ENCODE data around the gene MIOX.

- TF ChIP-seq EP300 (IDR thresholded peaks at IDR 0.05; ENCODE audit: borderline replicate concordance) (no peak), REST (IDR thresholded peaks at IDR 0.05; ENCODE audit: low read depth) (no peak), CREB1 (IDR thresholded peaks at IDR 0.05; ENCODE audit: low read depth) (no peak), TEAD4 (IDR thresholded peaks at IDR 0.05) (no peak), FOXM1 (IDR thresholded peaks at IDR 0.05; ENCODE audit: borderline replicate concordance, low read depth) (no peak), RAD21 (IDR thresholded peaks at IDR 0.05; ENCODE audit: low read depth) (no peak), TCF12 (IDR thresholded peaks at IDR 0.05; ENCODE audit: low read depth) (no peak), USF1 (IDR thresholded peaks at IDR 0.05) (no peak), TAF1 (IDR thresholded peaks at IDR 0.05; ENCODE audit: low read depth) (no peak)
Observed at GRCh38 chr22:50531962-50532674, 45.5 kb downstream of the MIOX start.

Data from Ishikawa (cell line).